Tibial artery (tissue), 4 donors: Measurements from ENCODE around the gene ALOX12B.
"Not testable (repeated sequence)": the region's sequence is repeated elsewhere in the genome, so short reads cannot be mapped to it uniquely, and the experiment has no call there.

Experiments
- DNase-seq, 2 donors: peaks; one replicate each; pipeline ENCODE4 v3.0.0-alpha.2; 2019
- H3K27ac ChIP-seq, 2 donors: fragments of 200-600 bp; sonication (generic) in 1 of 2; 1 replicate in 1 of 2; 2 replicates in 1 of 2; pipeline ENCODE4 v1.5.1; 2018 to 2019; ENCODE audit warnings: mild to moderate bottlenecking in 1 of 2
- H3K27me3 ChIP-seq, 2 donors: fragments of 200-600 bp; sonication (generic) in 1 of 2; one replicate each; pipeline versions ENCODE4 v1.5.1 to v1.6.0; 2016 to 2019
- H3K36me3 ChIP-seq, 3 donors: fragments of 200-600 bp; sonication (generic) in 2 of 3; one replicate each; pipeline ENCODE4 v1.5.1; 2016 to 2019; ENCODE audit warnings: mild to moderate bottlenecking in 2 of 3
- H3K4me1 ChIP-seq, 4 donors: fragments of 200-600 bp; sonication (generic) in 2 of 4; 1 replicate in 3 of 4; 2 replicates in 1 of 4; pipeline ENCODE4 v1.5.1; 2016 to 2019
- H3K4me3 ChIP-seq, 2 donors: fragments of 200-600 bp; sonication (generic) in 1 of 2; 1 replicate in 1 of 2; 2 replicates in 1 of 2; pipeline ENCODE4 v1.5.1; 2018 to 2019; ENCODE audit warnings: mild to moderate bottlenecking in 2 of 2
- H3K9me3 ChIP-seq, 3 donors: fragments of 200-600 bp; sonication (generic) in 1 of 3; one replicate each; pipeline ENCODE4 v1.5.1; 2016 to 2019
- intact Hi-C: fragments of 100-400 bp; cut with DNase I; formaldehyde crosslinking; loops from one replicate; pipeline ENCODE4 v1.15.0; 2023; ENCODE audit warnings: low total_unique reads
- TF ChIP-seq, protein P1 (sequence below), 2 experiments: fragments of 200-600 bp in 1 of 2; fragments of 450-650 bp in 1 of 2; IDR thresholded peaks; one replicate each; pipeline ENCODE4 v1.5.1; 2017 to 2019; ENCODE audit warnings: antibody characterized with exemption in 2 of 2, mild to moderate bottlenecking in 1 of 2, moderate library complexity in 1 of 2

The ALOX12B gene

DNA sequence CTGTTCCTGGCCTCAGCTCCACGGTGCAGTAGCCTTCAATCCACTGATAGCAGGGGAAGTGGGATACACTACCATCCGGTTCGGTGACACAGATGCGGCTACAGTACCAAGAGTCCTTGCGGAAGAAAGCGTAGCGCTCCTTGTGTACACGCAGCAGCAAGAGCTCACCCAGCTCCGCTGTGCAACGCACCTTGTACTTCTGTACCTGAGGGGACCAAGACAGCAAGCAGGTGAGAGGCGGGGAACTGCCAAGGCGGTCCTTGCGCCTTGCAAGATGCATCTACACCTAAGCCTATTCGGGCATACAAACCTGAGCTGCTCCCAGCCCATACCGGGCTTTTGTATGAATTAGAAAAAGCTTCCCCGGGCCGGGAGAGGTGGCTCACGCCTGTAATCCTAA, 29.3 kb upstream of the ALOX12B start:
- intact Hi-C loops = loop anchor here (10.0 kb wide), 1 partner anchor 188 kb away; no protein-coding TSS in a partner anchor
- Histone ChIP-seq H3K4me3 (no peak overlapping the region), H3K9me3 (no peaks in the 10 kb centered on the region), H3K27me3 (peaks cover 0 to 57% of the 10 kb centered on the region in 2 donors), H3K27ac (no peak overlapping the region), H3K4me1 (peaks cover 0 to 37% (median 32%) of the 10 kb centered on the region in 4 donors), H3K36me3 (no peaks in the 10 kb centered on the region)
- TF ChIP-seq, protein P1, sequence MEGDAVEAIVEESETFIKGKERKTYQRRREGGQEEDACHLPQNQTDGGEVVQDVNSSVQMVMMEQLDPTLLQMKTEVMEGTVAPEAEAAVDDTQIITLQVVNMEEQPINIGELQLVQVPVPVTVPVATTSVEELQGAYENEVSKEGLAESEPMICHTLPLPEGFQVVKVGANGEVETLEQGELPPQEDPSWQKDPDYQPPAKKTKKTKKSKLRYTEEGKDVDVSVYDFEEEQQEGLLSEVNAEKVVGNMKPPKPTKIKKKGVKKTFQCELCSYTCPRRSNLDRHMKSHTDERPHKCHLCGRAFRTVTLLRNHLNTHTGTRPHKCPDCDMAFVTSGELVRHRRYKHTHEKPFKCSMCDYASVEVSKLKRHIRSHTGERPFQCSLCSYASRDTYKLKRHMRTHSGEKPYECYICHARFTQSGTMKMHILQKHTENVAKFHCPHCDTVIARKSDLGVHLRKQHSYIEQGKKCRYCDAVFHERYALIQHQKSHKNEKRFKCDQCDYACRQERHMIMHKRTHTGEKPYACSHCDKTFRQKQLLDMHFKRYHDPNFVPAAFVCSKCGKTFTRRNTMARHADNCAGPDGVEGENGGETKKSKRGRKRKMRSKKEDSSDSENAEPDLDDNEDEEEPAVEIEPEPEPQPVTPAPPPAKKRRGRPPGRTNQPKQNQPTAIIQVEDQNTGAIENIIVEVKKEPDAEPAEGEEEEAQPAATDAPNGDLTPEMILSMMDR (IDR thresholded peaks at IDR 0.05) = no peak
- no peak for DNase-seq

DNA sequence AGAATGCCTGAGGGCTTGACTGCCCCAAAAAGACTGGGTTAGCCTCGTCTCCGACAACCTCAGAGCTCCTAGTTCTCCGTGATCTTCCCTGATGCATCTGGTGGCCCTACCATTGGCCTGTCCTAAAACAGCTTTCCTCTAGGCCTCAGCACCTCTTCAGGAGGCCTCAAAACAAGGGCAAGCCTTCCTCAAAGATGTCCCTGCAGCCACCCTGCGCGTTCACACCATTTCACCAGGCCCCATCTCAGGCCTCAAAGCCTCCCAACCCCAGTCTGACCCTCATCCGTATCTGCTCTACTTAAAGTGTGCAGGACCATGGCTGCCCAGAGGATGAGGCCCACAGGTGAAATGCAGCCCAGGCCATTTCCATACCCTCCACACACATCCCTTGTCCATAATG, 23.4 kb upstream of the ALOX12B start:
- intact Hi-C loops = loop anchor here (10.0 kb wide), 1 partner anchor 194 kb away; no protein-coding TSS in a partner anchor
- Histone ChIP-seq H3K9me3 (no peaks in the 10 kb centered on the region), H3K27me3 (peaks cover 0 to 85% of the 10 kb centered on the region in 2 donors), H3K36me3 (no peaks in the 10 kb centered on the region), H3K4me3 (no peak overlapping the region), H3K4me1 (peaks cover 0 to 12% (median 9%) of the 10 kb centered on the region in 4 donors), H3K27ac (no peak overlapping the region)
- TF ChIP-seq, protein P1 (IDR thresholded peaks at IDR 0.05) = no peak
- no peak for DNase-seq

DNA sequence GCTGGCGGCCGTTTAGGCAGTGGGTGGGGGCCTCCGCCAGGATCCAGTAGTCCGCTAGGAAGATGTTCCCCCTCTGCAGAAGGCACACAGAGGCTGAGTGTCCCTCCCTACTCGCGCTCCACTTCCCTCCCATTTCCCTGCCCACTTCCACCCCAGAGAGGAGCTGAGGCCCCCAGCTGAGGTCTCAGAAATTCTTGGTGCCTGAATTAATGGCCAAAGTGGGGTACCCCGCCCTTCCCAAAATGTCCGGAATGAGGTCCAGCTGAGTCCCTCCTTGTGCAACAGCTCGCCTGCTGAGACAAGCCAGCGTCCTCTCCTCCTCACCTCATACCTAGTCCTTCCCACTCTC, 22.9 kb upstream of the ALOX12B start:
- Histone ChIP-seq H3K36me3 (no peaks in the 10 kb centered on the region), H3K4me1 (peaks cover 0 to 12% (median 9%) of the 10 kb centered on the region in 4 donors), H3K9me3 (no peaks in the 10 kb centered on the region), H3K4me3 (no peak overlapping the region), H3K27me3 (peaks cover 0 to 81% of the 10 kb centered on the region in 2 donors), H3K27ac (no peak overlapping the region)
- no peak for DNase-seq
- intact Hi-C loops = loop anchor here (10.0 kb wide), 1 partner anchor 194 kb away; no protein-coding TSS in a partner anchor
- TF ChIP-seq, protein P1 (IDR thresholded peaks at IDR 0.05) = no peak

DNA sequence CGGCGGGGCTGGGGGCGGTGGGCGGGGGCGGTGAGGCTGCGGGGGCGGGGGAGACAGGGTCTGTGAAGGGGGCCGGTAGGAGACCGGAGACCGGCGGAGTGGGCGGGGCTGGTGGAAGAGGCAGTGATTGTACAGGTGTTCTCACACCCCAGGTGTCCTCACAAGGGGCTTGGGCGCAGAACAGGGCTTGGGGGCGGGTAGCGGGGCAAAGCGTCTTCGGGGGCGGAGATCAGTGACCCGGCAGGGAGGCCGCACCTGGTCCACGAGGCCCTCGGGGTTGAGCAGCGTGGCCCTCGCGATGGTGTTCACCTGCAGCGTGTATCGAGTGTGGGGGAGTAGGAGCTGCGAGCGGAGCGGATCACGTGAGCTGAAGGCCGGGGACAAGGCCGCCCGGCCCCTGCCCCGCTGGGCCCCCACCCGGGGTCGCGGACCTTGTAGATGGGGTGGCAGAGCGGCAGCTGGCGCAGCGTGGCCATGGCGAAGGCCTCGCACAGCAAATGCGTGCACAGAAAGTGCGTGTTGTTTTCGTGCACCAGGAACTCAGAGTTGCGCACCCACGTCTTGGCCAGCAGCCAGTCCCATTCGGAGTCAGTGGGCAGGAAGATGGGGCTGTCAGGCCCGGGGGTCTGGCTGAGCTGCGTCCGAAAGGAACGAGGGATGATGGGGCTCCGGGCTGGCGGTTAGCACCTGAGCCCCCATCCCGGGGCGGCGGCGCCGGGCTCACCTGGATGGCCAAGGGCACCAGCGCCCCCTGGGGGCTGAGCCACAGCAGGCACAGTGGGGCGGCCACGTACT, 22.3 kb upstream of the ALOX12B start:
- no peak for DNase-seq
- H3K27ac ChIP-seq = no peak overlapping the region
- H3K4me1 ChIP-seq = peaks cover 0 to 12% (median 9%) of the 10 kb centered on the region in 4 donors
- no peaks in the 10 kb centered on the region for H3K9me3 ChIP-seq
- intact Hi-C loops = loop anchor here (10.0 kb wide), 1 partner anchor 195 kb away; no protein-coding TSS in a partner anchor
- H3K4me3 ChIP-seq = no peak overlapping the region
- H3K36me3 ChIP-seq = no peaks in the 10 kb centered on the region
- TF ChIP-seq, protein P1 (IDR thresholded peaks at IDR 0.05) = peak; percentile 50 to 62
- H3K27me3 ChIP-seq = peaks cover 0 to 75% of the 10 kb centered on the region in 2 donors

DNA sequence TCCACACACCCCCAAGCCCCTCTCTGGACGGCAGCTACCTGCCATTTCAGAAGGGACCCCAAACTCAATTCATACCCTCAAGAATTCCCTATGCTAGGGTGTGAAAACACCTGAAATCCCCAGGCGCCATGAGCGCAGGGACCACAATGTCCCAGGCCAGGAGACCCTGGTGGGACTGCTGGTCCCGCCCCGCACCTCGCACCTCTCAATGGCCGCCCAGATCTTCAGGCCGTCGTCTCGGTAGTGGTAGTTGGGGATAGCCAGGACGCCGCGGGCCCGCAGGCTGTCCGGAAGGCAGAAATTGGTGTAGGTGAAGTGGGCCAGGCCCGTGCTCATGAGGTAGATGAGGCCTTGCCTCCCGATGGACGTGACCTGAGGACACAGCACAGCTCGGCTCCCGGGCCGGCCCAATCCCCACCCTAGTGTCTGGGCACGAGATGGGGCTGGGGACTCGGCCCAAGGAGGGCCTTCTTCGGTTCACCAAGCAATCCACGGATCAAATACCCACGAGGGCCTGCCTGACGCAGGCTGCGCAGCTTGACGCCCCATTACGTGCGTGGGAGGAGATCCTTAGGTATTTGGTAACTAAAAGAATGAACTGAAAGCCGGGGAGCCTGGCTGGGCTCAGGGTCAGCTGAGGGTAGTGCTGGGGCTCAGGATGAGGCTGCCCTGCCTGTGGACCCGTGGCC, 21.6 kb upstream of the ALOX12B start:
- TF ChIP-seq, protein P1 (IDR thresholded peaks at IDR 0.05) = no peak
- H3K36me3 ChIP-seq = no peaks in the 10 kb centered on the region
- H3K27ac ChIP-seq = no peak overlapping the region
- no peak for DNase-seq
- peaks cover 0 to 12% (median 9%) of the 10 kb centered on the region in 4 donors for H3K4me1 ChIP-seq
- no peaks in the 10 kb centered on the region for H3K9me3 ChIP-seq
- no peak overlapping the region for H3K4me3 ChIP-seq
- H3K27me3 ChIP-seq = peaks cover 0 to 67% of the 10 kb centered on the region in 2 donors
- intact Hi-C loops = no loop called here

DNA sequence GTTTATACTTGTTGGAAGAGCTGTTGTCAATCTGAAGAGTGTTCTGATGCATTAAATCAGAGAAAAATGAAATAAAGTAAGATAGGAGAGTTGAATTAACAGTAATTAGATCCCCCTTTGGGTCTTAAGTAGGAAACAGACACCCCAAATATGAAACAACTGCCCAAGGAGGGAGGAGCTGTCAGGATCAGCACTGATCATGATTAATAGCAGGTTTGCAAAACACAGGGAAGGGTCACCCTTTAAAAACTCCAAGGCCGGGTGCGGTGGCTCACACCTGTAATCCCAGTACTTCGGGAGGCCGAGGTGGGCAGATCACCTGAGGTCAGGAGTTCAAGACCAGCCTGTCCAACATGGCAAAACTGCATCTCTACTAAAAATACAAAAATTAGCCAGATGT, 19.5 kb upstream of the ALOX12B start:
- Histone ChIP-seq H3K4me1 (peaks cover 0 to 12% (median 9%) of the 10 kb centered on the region in 4 donors), H3K27me3 (peaks cover 0 to 46% of the 10 kb centered on the region in 2 donors)
- H3K4me3 ChIP-seq, H3K9me3 ChIP-seq, intact Hi-C loops, DNase-seq, H3K36me3 ChIP-seq, H3K27ac ChIP-seq: not testable (repeated sequence)
